ENCODE measurements around the gene TEX19. TPM values are rescaled to one million over a fixed set of nuclear protein-coding genes. Genes with fewer than 3 reads are reported as not detected.

TEX19 gene
- total RNA-seq, 1 experiment from 2014 or later = 0.21 TPM

DNA sequence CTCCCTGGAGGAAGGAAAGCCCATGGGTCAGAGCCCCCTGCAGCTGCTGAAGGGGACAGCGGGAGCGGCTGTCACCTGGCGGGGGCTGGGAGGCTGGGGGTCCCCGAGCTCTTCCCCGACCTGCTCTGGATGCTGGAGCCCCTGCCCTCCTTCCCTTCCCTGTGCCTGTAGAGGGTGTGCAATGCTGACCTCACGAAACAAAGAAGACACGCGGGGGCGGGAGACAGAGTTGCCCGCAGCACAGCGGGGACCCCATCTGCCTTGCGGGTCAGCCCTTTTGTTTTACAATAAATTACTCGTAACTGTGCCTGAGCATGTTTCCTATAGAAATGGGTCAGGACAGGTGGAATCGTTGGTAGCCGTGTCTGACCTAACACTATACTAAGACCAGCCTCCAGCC, 31.8 kb upstream of the TEX19 start:
- Histone ChIP-seq H3K9me3 (ENCODE audit: control insufficient read depth, insufficient read depth, low read depth, low read length) (no peaks in the 10 kb centered on the region), H3K27me3 (ENCODE audit: control insufficient read depth, insufficient read depth, low read length) (no peaks in the 10 kb centered on the region), H3K4me1 (ENCODE audit: control insufficient read depth, insufficient read depth, low read length) (peaks cover 42% of the 10 kb centered on the region), H3K36me3 (ENCODE audit: control insufficient read depth, insufficient read depth, low read length) (no peaks in the 10 kb centered on the region; the same call in 1 of the 2 replicates), H3K4me3 (ENCODE audit: low read depth in 2 of 2, low read length in 2 of 2) (no peak overlapping the region), H3K27ac (ENCODE audit: low read length) (no peak overlapping the region)
- BruUV-seq (replicated peaks) = no TSS peak
- no peak for ATAC-seq
- POLR2A ChIA-PET = no interaction called here
- CTCF ChIA-PET = interaction anchor here (0.5 kb wide), 1 partner anchor 57 kb away, joined by 4 read pairs; no protein-coding TSS in a partner anchor
- no peak for DNase-seq (ENCODE audit: low read depth, low spot score)
- TF ChIP-seq POLR2AphosphoS5 (IDR thresholded peaks at IDR 0.05; ENCODE audit: low read depth, low read length) (no peak), SIN3A (IDR thresholded peaks at IDR 0.05; ENCODE audit: borderline replicate concordance, insufficient read depth, low read depth, low read length) (no peak), TCF7L2 (IDR thresholded peaks at IDR 0.05; ENCODE audit: low read depth, low read length) (no peak)
- TF ChIP-seq, protein P1, sequence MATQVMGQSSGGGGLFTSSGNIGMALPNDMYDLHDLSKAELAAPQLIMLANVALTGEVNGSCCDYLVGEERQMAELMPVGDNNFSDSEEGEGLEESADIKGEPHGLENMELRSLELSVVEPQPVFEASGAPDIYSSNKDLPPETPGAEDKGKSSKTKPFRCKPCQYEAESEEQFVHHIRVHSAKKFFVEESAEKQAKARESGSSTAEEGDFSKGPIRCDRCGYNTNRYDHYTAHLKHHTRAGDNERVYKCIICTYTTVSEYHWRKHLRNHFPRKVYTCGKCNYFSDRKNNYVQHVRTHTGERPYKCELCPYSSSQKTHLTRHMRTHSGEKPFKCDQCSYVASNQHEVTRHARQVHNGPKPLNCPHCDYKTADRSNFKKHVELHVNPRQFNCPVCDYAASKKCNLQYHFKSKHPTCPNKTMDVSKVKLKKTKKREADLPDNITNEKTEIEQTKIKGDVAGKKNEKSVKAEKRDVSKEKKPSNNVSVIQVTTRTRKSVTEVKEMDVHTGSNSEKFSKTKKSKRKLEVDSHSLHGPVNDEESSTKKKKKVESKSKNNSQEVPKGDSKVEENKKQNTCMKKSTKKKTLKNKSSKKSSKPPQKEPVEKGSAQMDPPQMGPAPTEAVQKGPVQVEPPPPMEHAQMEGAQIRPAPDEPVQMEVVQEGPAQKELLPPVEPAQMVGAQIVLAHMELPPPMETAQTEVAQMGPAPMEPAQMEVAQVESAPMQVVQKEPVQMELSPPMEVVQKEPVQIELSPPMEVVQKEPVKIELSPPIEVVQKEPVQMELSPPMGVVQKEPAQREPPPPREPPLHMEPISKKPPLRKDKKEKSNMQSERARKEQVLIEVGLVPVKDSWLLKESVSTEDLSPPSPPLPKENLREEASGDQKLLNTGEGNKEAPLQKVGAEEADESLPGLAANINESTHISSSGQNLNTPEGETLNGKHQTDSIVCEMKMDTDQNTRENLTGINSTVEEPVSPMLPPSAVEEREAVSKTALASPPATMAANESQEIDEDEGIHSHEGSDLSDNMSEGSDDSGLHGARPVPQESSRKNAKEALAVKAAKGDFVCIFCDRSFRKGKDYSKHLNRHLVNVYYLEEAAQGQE (IDR thresholded peaks at IDR 0.05; ENCODE audit: insufficient read depth in 1 of 2, low read depth in 2 of 2, low read length in 1 of 2) = no peak
- in situ Hi-C loops (cut with HindIII; ENCODE audit: low pct_unique_long_range_greater_than_20kb, low sequenced_read_pairs) (no loop called here), intact Hi-C loops (cut with micrococcal nuclease; ENCODE audit: unreplicated experiment) (no loop called here)

DNA sequence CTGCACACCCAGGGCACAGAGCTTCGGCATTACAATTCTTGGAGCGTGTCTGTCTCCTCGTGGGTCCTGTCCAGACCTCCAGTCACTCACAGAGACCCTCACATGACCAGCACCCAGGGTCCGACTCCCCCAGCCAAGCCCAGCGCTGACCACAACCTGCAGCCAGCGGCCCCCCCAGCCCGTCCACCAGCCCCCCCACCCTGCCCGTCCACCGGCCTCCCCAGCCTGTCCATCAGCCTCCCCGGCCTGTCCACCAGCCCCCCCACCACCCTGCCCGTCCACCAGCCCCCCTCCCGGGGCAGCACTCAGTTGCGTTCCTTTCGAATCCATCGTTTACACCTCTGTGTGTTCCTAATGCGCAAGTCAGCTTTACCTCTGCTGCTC, 31.3 kb upstream of the TEX19 start:
- in situ Hi-C loops (cut with HindIII; ENCODE audit: low pct_unique_long_range_greater_than_20kb, low sequenced_read_pairs) = no loop called here
- H3K9me3 ChIP-seq (ENCODE audit: control insufficient read depth, insufficient read depth, low read depth, low read length) = no peaks in the 10 kb centered on the region
- ATAC-seq (no peak), DNase-seq (ENCODE audit: low read depth, low spot score) (no peak)
- no peak overlapping the region for H3K4me3 ChIP-seq (ENCODE audit: low read depth in 2 of 2, low read length in 2 of 2)
- ChIA-PET POLR2A (no interaction called here), CTCF (interaction anchor here (0.5 kb wide), 1 partner anchor 57 kb away, joined by 4 read pairs; no protein-coding TSS in a partner anchor)
- H3K27me3 ChIP-seq (ENCODE audit: control insufficient read depth, insufficient read depth, low read length) = no peaks in the 10 kb centered on the region
- H3K27ac ChIP-seq (ENCODE audit: low read length) = no peak overlapping the region
- peaks cover under 1% of the 10 kb centered on the region; the same call in 1 of the 2 replicates for H3K36me3 ChIP-seq (ENCODE audit: control insufficient read depth, insufficient read depth, low read length)
- no peak for TF ChIP-seq TCF7L2 (IDR thresholded peaks at IDR 0.05; ENCODE audit: low read depth, low read length)
- TF ChIP-seq, protein P2, sequence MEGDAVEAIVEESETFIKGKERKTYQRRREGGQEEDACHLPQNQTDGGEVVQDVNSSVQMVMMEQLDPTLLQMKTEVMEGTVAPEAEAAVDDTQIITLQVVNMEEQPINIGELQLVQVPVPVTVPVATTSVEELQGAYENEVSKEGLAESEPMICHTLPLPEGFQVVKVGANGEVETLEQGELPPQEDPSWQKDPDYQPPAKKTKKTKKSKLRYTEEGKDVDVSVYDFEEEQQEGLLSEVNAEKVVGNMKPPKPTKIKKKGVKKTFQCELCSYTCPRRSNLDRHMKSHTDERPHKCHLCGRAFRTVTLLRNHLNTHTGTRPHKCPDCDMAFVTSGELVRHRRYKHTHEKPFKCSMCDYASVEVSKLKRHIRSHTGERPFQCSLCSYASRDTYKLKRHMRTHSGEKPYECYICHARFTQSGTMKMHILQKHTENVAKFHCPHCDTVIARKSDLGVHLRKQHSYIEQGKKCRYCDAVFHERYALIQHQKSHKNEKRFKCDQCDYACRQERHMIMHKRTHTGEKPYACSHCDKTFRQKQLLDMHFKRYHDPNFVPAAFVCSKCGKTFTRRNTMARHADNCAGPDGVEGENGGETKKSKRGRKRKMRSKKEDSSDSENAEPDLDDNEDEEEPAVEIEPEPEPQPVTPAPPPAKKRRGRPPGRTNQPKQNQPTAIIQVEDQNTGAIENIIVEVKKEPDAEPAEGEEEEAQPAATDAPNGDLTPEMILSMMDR (IDR thresholded peaks at IDR 0.05) = no peak
- intact Hi-C loops (cut with micrococcal nuclease; ENCODE audit: unreplicated experiment) = no loop called here
- H3K4me1 ChIP-seq (ENCODE audit: control insufficient read depth, insufficient read depth, low read length) = peaks cover 45% of the 10 kb centered on the region
- no TSS peak for BruUV-seq (replicated peaks)

DNA sequence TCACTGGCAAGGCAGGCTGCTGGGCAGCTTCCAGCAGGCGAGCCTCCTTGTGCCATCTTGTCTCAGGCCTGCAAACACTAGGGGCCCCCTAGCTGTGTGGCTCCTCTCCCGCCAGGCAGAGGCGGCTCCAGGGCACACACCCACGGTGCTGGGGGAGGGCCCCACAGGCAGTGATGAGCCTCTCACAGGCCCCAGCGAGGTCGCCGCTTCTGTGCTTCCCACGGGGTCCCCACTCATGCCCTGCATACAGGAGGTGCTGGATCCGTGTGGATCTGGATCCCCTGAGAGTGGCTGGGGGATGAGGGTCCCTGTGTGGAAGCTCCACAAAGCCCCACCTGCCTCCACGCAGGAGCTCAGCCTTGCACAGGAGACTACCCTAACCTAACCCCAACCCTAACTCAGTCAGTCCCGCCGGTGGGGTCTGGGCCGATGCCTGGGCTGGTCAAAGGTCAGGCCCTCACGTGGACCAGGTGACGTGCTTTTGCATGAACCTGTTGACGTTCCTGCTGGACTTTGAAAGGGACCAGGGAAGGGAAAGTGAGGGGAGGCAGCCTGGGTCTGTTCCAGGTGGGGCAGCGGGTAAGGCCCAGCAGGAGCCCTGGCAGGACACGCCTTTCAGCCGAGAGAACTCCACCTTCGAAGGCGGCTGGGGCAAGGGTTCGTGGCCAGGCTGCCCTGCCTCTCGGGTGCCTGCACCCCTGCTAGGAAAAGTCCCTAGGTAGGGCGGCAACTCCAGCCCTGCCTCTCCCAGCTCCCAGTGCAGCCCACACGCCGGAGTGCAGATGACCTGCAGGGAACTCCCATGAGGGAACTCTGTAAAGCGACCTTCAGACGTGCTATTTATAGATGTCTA, 30.7 kb upstream of the TEX19 start:
- no peaks in the 10 kb centered on the region for H3K9me3 ChIP-seq (ENCODE audit: control insufficient read depth, insufficient read depth, low read depth, low read length)
- H3K27me3 ChIP-seq (ENCODE audit: control insufficient read depth, insufficient read depth, low read length) = no peaks in the 10 kb centered on the region
- no peak overlapping the region for H3K27ac ChIP-seq (ENCODE audit: low read length)
- H3K36me3 ChIP-seq (ENCODE audit: control insufficient read depth, insufficient read depth, low read length) = peaks cover 2% of the 10 kb centered on the region; the same call in 1 of the 2 replicates
- in situ Hi-C loops (cut with HindIII; ENCODE audit: low pct_unique_long_range_greater_than_20kb, low sequenced_read_pairs) = no loop called here
- BruUV-seq (replicated peaks) = no TSS peak
- TF ChIP-seq TCF7L2 (IDR thresholded peaks at IDR 0.05; ENCODE audit: low read depth, low read length) = no peak
- no peak for TF ChIP-seq POLR2AphosphoS5 (IDR thresholded peaks at IDR 0.05; ENCODE audit: low read depth, low read length)
- TF ChIP-seq, protein P2 (IDR thresholded peaks at IDR 0.05) = no peak
- no peak for TF ChIP-seq SIN3A (IDR thresholded peaks at IDR 0.05; ENCODE audit: borderline replicate concordance, insufficient read depth, low read depth, low read length)
- TF ChIP-seq, protein P1 (IDR thresholded peaks at IDR 0.05; ENCODE audit: insufficient read depth in 1 of 2, low read depth in 2 of 2, low read length in 1 of 2) = no peak
- CTCF ChIA-PET = interaction anchor here (0.5 kb wide), 1 partner anchor 58 kb away, joined by 4 read pairs; no protein-coding TSS in a partner anchor
- no peak for DNase-seq (ENCODE audit: low read depth, low spot score)
- intact Hi-C loops (cut with micrococcal nuclease; ENCODE audit: unreplicated experiment) = no loop called here
- H3K4me3 ChIP-seq (ENCODE audit: low read depth in 2 of 2, low read length in 2 of 2) = no peak overlapping the region
- POLR2A ChIA-PET = no interaction called here
- H3K4me1 ChIP-seq (ENCODE audit: control insufficient read depth, insufficient read depth, low read length) = peaks cover 48% of the 10 kb centered on the region
- ATAC-seq = no peak
